WERI-Rb-1 (cell line): ENCODE results near the gene KCNF1.

Experiments
- DNase-seq: peaks from one replicate; pipeline ENCODE4 v3.0.0-alpha.2; 2020
- H3K27ac ChIP-seq: fragments of 250-450 bp; sonication (Bioruptor Pico); 2 replicates; pipeline ENCODE4 v1.5.1; 2020; ENCODE audit warnings: mild to moderate bottlenecking, moderate library complexity
- H3K27me3 ChIP-seq: fragments of 250-450 bp; sonication (Bioruptor Pico); 2 replicates; pipeline ENCODE4 v1.5.1; 2021; ENCODE audit warnings: mild to moderate bottlenecking, low read depth, moderate library complexity; ENCODE audit not compliant: insufficient read depth, severe bottlenecking
- H3K36me3 ChIP-seq: fragments of 250-450 bp; sonication (Bioruptor Pico); 2 replicates; pipeline ENCODE4 v1.5.1; 2020; ENCODE audit warnings: mild to moderate bottlenecking, moderate library complexity
- H3K4me3 ChIP-seq: 2 replicates; pipeline ENCODE4 v1.5.1; 2011; ENCODE audit warnings: low read depth, mild to moderate bottlenecking, control low read depth, low read length
- H3K9me3 ChIP-seq: fragments of 250-450 bp; sonication (Bioruptor Pico); 2 replicates; pipeline ENCODE4 v1.5.1; 2021; ENCODE audit warnings: mild to moderate bottlenecking, moderate library complexity; ENCODE audit not compliant: severe bottlenecking
- CTCF ChIP-seq: IDR thresholded peaks from 2 replicates; pipeline ENCODE4 v1.5.1; 2011; ENCODE audit warnings: low read depth, mild to moderate bottlenecking, control low read depth, inconsistent platforms, low read length

The KCNF1 gene

GRCh38 chr2:10878268-10878915 lies 33.3 kb upstream of the KCNF1 start:
- no peak for TF ChIP-seq CTCF
- no peak for DNase-seq
- no peak overlapping the region for H3K4me3 ChIP-seq
- H3K9me3 ChIP-seq, result no peaks in the 10 kb centered on the region
- no peaks in the 10 kb centered on the region for H3K36me3 ChIP-seq
- H3K27me3 ChIP-seq, result no peaks in the 10 kb centered on the region
- H3K27ac ChIP-seq, result no peak overlapping the region

- no peak for TF ChIP-seq CTCF
- H3K27me3 ChIP-seq, result no peaks in the 10 kb centered on the region
Observed at GRCh38 chr2:10879159-10879558, 32.6 kb upstream of the KCNF1 start.

DNA sequence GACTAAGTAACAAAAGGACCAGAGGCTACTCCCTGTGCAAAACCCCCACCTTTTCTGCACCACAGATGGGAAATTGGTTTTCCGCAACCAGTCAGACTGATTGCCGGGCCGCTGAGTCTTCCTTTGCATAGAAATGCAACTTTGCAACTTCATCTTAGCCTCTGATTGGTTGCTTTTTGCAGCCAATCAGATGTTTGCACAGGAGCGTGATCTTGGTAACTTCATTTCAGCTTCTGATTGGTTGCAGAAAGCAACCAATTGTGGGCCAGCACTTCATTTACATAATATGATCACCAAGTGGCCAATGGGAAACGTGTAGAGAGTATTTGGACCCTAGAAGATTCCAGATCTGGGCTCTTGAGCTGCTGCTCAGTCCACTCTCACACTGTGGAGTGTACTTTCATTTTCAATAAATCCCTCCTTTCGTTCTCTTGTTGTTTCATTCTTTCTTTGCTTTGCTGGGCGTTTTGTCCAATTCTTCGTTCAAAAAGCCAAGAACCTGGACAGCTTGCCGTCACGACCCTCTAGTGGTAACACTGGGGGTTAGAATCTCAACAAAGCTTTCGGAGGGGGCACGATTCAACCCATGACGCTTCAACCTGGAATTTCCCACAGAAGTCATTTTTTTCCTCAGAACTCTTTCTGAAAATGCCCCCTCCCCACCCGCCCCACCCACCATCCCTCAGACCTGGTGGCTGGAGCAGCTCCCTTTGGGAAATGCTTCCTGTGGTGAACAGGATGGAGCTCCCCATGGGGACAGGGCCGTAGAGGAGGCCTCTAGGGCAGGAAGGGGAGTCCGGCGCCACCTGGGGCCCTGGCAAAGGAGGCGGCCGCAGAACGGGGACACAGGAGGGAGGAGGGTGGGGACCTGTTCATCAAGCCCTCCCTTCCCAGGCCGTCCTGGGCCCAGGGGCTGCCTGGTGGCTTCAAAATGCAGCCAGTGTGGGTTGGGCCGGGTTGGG lies 31.8 kb upstream of the KCNF1 start:
- Histone ChIP-seq H3K27me3 (no peaks in the 10 kb centered on the region), H3K9me3 (no peaks in the 10 kb centered on the region), H3K4me3 (no peak overlapping the region), H3K27ac (no peak overlapping the region), H3K36me3 (no peaks in the 10 kb centered on the region)
- DNase-seq, result no peak
- no peak for TF ChIP-seq CTCF

More at GRCh38 chr2:10879159-10879558, 32.6 kb upstream of the KCNF1 start:
- Histone ChIP-seq H3K9me3 (no peaks in the 10 kb centered on the region), H3K27ac (no peak overlapping the region), H3K4me3 (no peak overlapping the region), H3K36me3 (no peaks in the 10 kb centered on the region)
- no peak for DNase-seq

GRCh38 chr2:10880586-10881321 lies 31.0 kb upstream of the KCNF1 start:
- H3K36me3 ChIP-seq, result no peaks in the 10 kb centered on the region
- DNase-seq, result no peak
- H3K27ac ChIP-seq, result no peak overlapping the region
- no peaks in the 10 kb centered on the region for H3K9me3 ChIP-seq
- no peak for TF ChIP-seq CTCF
- no peak overlapping the region for H3K4me3 ChIP-seq
- H3K27me3 ChIP-seq, result no peaks in the 10 kb centered on the region

DNA sequence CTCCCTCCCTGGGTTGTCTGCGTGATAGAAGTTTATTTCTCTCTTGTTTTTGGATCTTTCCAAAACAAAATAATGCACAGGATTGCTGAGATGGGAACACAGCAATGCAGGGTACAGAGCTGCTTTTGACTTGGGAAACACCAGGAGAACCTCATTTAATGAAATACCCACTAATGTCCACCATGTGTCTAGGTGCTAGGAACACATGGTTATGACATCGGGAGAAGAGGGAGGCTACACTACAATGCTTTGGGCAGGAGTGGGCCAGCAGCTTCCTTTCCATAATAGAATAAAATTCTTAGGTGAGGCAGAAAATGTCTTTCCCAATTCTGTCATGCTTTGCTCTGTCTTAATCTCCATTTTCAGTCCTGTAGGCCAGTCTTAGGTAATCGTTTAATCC lies 29.2 kb upstream of the KCNF1 start:
- no peak for DNase-seq
- Histone ChIP-seq H3K9me3 (no peaks in the 10 kb centered on the region), H3K4me3 (no peak overlapping the region), H3K27ac (no peak overlapping the region), H3K27me3 (no peaks in the 10 kb centered on the region), H3K36me3 (no peaks in the 10 kb centered on the region)
- TF ChIP-seq CTCF, result no peak
